ENCODE data around the gene MAP1B.
"Not testable (repeated sequence)": the region's sequence is repeated elsewhere in the genome, so short reads cannot be mapped to it uniquely, and the experiment has no call there.

MAP1B gene

DNA sequence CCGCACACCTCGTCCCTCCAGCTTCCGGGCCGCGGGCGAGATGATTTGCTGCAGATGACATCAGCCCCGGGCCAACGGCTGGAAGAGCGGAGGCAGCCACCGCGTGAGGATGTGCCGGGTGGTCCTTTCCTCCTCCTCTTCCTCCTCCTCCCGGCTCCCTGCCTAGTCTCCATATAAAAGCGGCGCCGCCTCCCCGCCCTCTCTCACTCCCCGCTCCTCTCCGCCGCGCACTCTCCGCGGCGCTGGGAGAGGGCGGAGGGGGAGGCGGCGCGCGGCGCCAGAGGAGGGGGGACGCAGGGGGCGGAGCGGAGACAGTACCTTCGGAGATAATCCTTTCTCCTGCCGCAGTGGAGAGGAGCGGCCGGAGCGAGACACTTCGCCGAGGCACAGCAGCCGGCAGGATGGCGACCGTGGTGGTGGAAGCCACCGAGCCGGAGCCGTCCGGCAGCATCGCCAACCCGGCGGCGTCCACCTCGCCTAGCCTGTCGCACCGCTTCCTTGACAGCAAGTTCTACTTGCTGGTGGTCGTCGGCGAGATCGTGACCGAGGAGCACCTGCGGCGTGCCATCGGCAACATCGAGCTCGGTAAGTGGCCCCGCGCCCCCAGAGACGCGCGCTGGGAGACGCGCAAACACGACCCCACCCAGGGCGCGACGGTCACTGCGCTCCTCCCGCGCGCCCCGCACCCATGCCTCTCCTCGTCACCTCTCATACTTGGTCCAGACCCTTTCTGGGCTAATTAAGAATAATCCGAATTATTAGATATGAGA is at the start of gene MAP1B:
TSS of gene MAP1B (plus strand) at position 345 of the 770 bp plus-strand sequence. CDS start at position 402, 57 bp downstream.
- DNase-seq (ENCODE audit: low spot score), result no peak

DNA sequence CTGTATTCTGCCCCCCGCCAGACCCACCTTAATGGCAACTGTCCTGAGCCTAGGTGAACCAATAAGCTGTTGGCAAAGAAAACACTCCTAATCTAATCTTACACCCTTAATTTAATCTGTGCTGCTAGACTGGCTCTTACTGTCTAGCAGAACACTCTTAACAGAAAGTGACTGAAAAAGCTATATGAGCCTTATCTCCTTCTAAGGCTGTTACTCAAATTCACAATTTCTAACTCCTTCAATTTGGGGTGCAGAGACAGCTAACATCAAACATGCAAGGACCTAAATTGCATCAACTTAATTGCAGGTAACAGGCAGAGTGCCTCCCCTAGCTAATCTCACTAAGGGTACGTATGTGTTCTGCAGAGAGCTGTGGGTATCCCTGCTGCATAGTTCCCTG is 49.5 kb upstream of the MAP1B start:
- DNase-seq (ENCODE audit: low spot score), result no peak

DNA sequence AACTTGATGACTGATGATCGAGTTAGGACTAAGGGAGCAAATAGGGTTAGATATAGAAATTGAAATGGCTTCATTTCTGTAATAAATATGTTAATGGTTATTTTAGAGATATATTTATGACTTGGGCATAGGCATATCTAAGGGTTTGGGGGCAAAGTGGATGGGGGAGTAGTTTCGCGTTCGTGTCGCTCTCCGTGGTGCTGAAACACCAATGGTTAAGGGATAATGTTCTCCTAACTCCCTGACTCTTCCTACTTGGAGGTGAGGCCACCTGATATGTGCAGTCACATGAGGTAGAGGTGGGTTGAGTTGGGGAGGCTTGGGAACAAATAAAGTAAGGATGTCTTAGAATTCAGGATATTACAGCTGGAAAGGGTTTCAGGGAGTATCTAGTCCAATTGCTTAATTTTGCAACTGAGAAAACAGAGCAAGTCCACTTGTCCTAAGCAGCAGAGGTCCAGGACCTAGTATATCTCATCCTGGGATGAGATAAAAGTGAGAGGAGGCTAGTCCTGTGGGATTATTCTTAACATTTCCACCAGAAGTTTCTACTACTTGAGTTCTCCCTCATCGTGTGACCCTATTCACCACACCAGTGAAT is 44.0 kb upstream of the MAP1B start:
- DNase-seq (ENCODE audit: low spot score), result peak; percentile 4

DNA sequence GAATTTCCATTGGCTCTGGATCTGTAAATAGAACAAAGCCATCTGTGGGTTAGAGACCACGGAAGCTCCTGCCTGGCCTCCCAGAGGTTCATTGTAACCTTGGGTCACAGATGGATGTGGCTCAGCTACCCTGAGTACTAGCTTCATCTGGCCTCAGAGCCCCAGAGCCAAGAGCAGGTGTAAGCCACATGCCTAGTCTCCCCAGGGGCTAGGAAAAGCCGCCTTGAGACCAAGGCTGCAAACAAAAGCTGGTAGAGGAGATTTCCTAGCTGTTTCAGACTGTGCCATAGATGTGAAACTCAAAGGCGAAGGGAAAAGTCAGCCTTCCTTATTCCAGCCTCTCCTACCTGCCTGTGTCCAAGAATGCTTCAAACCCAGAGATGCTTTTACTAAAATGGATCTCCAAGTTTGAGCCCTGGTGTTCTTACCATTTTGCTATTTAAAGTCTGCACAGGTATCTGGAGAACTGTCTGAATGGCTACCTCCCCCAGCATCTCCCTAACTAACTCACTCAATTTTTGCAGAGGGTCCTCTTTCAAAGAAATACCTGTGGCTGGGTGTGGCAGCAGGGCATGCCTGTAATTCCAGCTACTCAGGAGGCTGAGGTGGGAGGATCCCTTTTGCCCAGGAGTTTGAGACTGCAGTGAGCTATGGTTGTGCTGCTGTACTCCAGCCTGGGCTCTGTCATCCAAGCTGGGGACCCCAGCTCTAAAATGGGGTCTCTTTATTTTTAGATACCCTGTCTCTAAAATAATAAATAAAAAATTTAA is 42.3 kb upstream of the MAP1B start:
- no peak for DNase-seq (ENCODE audit: low spot score)

DNA sequence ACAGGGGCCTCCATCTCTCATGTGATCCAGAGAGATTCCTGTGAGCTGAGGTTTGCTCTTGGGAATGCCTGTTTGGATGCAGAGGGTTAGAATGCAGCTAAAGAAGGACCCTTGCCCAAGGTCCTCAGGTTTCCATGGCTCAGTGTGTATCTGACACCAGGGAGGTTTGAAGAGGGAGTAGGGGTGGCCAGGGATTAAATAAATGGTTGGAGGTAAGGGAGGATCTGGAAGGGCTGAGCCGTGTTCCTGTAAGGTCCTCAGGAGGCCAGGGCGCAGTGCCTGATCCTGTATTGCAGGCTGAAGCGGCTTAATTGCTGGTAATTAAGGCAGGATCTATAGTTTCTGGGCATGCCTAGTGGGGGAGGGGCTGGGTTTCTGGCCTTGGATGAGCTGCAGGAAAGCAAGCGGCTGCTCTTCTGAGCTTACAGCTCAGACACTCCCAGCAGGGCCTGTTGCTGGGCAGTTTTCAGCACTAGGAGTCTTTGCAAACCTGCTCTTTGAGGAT is 41.5 kb upstream of the MAP1B start:
- no peak for DNase-seq (ENCODE audit: low spot score)

DNA sequence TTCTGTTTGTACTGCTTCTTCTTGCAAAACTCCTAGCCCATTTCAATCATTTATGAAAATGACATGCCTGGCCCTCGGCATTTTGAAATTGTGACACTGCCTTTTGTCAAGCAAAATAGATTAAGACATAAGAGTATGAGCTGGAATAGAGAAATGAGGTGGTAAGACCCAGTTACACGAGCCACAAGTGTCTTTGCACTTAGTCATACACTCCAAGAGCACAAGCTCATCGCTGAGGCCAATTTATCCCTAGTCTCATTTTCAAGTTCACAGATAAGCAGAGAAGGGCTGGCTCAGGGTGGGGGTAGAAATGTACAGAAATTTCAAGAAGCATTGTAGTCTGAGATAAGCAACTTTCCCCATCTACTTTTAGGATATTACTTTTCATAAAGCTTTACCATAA is 40.6 kb upstream of the MAP1B start:
- DNase-seq (ENCODE audit: low spot score), result no peak

DNA sequence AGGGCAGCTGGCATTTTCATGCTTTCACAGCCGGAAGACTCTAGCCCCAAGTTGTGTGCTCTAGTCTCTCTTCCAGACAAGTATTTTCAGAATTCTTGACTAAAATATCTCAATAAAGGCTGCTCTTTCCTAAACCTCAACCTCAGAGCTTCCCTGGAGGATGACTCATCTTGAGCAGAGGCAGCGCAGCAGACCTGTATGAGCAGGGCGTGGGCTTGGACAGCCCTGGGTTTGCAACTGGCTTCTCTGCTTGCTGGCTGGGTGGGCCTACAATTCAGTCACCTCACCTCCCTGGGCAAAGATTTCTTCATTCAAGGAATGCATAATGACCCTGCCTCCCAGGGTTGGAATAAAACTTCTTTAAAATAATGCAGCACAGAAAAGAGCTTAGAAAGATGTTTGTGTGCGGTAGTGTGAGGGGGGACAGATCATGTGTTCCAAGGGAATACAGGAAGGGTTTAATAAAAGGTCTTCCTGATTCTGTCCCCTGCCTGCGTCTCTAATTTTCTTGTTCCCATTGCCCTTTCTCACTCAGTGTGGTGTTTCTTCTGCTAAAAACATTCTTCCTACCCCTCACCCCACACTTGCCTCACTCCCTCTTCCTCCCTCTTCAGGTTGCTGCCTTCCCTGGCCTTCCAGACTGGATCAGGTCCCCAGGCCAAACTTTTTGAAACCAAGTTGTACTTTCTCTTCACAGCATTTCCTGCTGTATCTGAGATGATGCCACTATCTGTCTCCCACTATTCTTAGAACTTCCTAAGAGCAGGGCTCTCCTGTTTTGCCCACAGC is 39.4 kb upstream of the MAP1B start:
- DNase-seq (ENCODE audit: low spot score), result no peak

DNA sequence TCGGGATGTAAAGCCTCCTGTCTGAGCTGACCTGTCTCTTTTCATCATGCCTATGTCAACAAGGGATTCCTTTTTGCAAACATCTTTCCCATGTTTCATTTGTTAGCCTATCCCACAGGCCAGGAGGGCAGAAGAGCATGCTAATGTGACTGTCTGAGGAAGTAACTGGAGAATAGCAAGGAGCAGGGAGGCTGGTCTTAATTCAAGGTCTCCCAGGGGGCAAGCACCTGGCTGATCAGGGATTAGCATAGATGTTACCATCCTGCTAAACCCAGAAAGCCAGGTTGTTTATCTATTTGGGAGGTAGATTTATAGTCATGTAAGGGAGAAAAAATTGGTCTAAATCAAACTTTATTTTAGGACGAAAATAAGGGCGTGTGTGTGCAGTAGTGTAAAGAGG is 36.7 kb upstream of the MAP1B start:
- no peak for DNase-seq (ENCODE audit: low spot score)

DNA sequence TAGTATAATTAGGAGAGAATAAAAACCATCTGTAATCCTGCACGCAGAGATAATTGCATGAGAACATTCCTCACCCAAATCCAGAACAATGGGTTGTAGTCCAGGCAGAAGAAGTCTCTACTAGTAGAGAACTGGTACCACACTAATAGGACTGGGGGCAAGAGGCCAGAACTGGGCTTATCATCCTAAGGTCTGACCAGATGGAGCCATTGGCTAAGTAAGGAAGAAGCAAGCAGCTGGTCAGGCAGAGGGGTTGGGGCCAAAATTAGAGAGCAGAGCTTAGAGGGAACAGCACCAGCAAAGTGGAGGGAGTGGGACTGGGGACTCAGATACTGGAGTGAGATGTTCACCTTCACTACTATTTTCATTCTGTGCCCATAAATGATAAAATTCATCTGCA is 35.4 kb upstream of the MAP1B start:
- DNase-seq (ENCODE audit: low spot score), result no peak

DNA sequence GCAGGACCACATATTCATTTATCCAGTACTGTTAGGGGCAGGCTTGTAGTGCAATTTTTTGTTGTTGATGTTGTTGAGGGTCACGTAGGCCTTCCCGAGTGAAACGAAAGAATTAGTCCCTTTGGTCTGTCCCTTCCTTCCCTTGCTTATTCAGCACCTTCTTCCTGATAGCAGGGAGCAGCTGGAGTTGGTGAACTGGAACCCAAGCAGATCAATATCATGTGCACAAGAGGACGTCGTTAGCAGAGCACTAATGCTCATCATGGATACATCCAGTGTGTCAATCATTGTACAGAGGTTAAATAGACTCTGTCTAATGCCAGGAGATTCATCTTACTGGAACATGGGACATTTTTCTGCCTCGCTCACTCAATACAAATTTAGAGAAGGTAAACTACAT is 33.0 kb upstream of the MAP1B start:
- DNase-seq (ENCODE audit: low spot score), result no peak

DNA sequence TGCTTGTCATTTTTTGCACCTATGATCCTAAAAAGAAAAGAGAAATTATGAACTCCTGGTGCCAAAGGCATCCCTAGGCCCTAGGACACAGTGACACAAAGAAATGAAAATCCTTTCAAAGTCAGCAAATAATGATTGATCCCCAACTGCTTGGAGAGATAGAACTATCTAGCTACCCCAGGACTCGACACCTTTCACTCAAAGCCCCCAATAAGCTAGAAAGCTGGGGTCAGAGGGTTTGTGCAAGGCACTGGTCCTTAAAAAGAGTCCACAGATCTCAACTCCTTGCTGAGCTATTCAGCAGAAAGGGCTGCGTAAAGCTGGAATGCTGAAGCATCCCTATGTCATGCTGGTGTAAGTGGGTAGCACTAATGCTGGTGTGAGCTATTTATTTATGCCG is 31.8 kb upstream of the MAP1B start:
- DNase-seq (ENCODE audit: low spot score), result no peak

DNA sequence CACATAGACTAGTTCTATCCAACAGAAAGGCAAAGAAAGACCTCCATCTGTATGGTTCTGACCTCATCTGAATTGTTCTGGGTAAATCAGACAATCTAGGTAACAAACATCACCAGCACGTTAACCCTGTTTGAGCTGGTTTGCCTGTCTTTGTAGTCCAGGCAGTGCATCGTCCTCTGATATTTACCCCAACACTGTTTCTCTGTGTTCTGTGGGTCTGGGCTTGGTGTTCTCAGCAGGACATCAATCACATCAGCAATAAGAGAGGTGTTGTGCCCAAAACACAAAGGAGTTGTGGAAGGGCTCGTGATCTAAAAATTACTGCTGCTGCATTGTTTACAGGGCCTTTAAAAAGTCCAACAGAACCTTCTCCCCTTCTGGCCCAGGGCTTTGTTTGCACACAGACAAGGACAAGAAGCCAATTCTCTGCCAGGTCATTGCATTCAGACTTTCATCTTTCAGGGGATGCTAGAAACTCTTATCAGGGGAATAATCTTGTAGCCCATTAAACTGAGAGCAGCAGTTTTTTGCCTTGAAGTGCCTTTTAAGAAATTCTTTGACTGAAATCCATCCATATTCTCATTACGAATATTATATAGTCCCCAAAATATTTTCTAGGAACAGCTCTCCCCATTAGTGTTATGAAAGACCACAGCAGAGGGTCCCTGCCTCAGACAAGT is 30.5 kb upstream of the MAP1B start:
- DNase-seq (ENCODE audit: low spot score), result no peak

DNA sequence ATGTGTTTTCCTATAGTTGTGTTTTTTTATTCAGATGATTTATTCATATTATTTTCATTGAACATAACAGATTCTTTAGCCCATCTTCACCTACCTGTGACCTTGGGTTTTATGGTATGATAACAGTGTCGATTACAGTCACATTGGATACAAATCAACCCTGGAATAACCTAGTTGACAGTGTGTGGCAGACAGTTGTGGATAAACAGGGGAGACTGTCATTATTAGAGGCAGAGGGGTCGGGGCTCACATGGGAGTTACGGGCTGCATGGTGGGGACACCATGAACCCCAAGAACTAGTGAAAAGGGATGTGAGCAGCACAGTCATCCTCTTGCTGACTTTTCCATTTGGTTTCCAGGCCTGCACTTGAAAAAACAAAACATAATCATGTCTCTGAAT is 29.9 kb upstream of the MAP1B start:
- no peak for DNase-seq (ENCODE audit: low spot score)

DNA sequence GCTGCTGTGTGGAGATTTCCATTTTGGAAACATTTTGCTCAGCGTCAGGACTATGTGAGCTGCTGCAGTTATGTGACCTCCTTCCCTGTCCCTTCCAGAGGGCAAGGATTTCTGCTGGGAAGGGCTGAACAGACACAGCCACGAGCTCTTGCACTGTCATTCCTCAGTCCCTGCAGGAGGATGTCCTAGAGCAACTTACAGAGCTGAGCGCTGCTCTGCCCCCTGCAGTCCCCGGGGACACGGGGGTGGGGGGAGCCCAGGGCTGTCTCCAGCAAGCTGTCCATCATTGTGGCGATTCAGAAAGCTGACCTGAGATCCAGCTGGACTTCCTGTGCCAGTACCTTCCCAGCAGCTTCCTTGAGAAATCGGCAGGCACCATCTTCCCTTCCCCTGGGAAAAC is 28.0 kb upstream of the MAP1B start:
- DNase-seq (ENCODE audit: low spot score), result no peak

DNA sequence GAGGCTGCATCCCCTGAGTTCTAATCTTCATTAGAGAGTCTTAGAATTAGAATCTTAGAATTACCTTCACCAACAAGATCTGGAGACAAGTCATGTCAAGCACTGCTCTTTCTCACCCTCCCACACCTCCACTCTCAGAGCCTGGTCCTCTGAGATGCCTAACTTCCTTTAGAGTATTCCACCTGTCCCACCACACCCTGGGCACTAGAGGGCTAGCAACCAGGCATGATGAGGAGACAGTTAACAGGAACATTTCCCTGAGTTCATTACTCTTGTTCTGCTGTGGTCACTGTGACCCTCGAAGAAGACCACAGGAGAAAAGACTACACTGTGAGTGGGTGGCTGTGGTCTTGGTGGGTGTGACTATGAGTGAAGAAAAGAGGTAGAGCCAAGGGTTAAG is 25.2 kb upstream of the MAP1B start:
- no peak for DNase-seq (ENCODE audit: low spot score)

DNA sequence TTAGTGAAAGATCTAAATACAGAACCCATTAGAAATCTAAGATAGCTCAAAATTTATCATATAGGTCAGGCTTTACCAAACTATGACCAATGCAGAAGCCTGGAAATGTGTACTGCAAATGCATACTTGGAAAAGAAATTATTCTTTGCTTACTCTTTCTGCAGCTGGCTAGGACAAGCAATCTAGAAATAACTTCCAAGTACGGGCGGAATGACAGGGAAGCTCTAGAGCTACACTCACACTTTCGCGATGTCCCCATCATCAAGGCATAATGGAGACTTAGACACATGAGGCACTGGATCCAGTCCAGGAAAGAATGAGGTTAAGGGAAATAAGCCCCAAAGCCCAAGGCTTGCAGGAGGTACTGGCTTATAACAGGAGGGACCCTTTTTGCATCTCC is 22.4 kb upstream of the MAP1B start:
- DNase-seq (ENCODE audit: low spot score), result no peak

DNA sequence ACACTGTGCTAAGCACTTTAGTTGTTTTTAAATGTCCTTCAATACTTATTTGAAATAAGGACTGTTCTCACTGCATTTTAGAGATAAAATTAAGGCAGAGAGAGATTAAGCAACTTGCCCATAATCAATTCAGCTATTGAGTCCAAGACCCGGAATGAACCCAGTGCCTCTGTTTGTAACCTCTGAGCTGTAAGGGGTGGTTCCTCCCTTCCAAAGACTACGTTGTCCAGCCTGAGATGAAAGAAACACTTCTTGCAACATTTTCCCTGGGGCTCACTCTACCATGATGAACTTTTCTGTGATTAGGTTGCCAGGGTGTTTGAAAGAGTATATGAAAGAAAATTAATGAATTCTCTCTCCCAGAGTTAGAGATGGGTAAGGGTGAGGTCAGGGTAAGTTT is 22.0 kb upstream of the MAP1B start:
- DNase-seq (ENCODE audit: low spot score), result no peak

DNA sequence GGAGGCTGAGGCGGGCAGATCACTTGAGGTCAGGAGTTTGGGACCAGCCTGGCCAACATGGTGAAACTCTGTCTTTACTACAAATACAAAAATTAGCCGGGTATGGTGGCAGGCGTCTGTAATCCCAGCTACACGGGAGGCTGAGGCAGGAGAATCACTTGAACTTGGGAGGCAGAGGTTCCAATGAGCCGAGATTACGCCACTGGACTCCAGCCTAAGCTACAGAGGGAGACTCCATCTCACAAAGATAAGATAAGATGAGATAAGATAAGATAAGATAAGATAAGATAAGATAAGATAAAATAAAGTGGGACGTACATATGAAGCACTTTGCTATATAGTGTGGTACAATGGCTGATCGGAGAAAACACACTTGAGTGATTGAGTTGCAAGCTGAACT is 17.6 kb upstream of the MAP1B start:
- DNase-seq (ENCODE audit: low spot score), result not testable (repeated sequence)

DNA sequence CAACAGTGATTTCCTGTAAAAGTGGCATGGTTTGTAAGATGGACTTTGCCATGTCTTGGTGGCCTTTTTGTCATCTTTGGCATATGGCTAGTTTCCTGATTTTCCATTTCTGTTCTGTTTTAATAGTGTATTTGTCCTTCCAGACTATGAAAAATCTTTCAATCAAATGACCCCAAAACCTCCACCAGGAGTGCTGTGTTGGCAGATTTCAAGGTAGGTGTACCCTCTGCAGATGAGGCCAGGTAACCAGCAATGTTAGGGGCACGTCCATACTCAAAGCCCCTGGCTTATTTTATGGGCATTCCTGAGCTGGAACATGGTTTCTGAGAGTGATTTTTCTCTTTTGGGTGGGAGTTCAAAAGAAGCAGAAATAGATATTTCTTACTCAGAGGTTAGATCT is 15.2 kb upstream of the MAP1B start:
- no peak for DNase-seq (ENCODE audit: low spot score)

DNA sequence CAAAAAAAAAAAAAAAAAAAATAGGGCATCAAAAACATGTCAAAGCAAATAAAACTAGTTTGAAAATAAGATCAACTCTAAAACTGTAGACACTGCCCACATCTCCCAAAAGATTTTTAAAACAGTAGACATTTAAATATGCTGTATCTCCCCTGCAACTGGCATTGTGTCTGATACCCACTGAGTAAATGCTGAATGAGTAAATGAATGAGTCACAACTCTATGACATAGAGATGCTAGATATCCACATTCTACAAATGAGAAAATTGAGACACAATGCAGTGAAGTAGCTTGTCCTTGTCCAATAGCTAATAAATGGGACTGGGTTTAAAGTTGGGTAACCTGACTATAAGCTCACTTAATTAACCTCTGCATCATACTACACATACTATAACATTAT is 14.1 kb upstream of the MAP1B start:
- peak; percentile 47 for DNase-seq (ENCODE audit: low spot score)

DNA sequence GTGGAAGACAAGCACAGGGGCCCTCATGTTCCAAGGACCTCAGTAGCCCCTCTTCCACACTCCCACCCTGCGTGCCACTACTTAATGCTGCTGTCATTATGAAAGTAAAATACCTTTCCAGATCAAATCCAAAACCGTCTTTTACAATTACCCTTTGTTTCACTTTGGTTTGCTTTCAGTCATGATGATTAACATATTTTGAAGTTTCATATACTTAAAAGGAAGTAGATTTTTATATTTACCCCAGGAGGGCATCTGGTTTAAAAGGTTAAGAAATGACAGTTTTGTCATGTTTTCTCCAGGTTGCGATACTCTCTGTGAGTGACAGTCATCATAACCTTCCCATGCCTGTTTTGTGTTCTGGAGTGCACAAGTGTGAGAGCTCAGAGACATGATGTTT is 13.5 kb upstream of the MAP1B start:
- DNase-seq (ENCODE audit: low spot score), result peak; percentile 57
